Duodenal mucosa (tissue), 2 donors: ENCODE data around the gene GALNT10.

Experiments
- H3K27ac ChIP-seq: one replicate; pipeline ENCODE4 v1.7.0; 2013; ENCODE audit warnings: low read depth, low read length
- H3K27me3 ChIP-seq, 2 donors: one replicate each; pipeline ENCODE4 v1.7.0; 2013; ENCODE audit warnings: low read length in 2 of 2, control low read depth in 1 of 2; ENCODE audit not compliant: insufficient read depth in 2 of 2, control insufficient read depth in 1 of 2
- H3K36me3 ChIP-seq, 2 donors: one replicate each; pipeline ENCODE4 v1.7.0; 2013; ENCODE audit warnings: low read length in 2 of 2, control low read depth in 1 of 2; ENCODE audit not compliant: insufficient read depth in 2 of 2, control insufficient read depth in 1 of 2
- H3K4me1 ChIP-seq, 2 donors: one replicate each; pipeline ENCODE4 v1.7.0; 2013; ENCODE audit warnings: low read length in 2 of 2, control low read depth in 1 of 2; ENCODE audit not compliant: insufficient read depth in 2 of 2, control insufficient read depth in 1 of 2
- H3K4me3 ChIP-seq, 2 donors: one replicate each; pipeline ENCODE4 v1.7.0; 2013; ENCODE audit warnings: low read length in 2 of 2, low read depth in 1 of 2
- H3K9ac ChIP-seq, 2 donors: one replicate each; pipeline ENCODE4 v1.7.0; 2013; ENCODE audit warnings: low read length in 2 of 2, low read depth in 1 of 2
- H3K9me3 ChIP-seq, 2 donors: one replicate each; pipeline ENCODE4 v1.7.0; 2013; ENCODE audit warnings: low read length in 2 of 2, control low read depth in 1 of 2; ENCODE audit not compliant: control insufficient read depth in 1 of 2

Gene GALNT10

DNA sequence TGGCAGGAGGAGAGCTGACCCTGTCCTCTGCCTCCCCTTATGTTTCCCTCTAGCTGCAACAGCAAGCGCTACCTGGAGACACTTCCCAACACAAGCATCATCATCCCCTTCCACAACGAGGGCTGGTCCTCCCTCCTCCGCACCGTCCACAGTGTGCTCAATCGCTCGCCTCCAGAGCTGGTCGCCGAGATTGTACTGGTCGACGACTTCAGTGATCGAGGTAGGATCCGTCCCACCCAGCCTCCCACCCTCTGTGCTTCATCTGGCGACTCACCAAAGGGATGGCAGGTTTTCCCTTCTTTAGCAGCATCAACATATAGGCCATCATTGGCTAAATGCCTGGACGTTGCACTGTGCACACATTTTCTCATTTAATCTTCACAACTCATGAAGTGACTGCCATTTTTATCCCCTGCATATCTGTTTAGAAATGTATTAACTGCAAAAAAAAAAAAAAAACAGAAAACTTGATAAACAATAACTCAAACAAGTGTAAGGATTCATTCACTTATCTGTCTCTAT is 139.0 kb downstream of the GALNT10 start:
- H3K27me3 ChIP-seq, result no peaks in the 10 kb centered on the region
- H3K4me1 ChIP-seq, result no peaks in the 10 kb centered on the region
- no peaks in the 10 kb centered on the region for H3K9me3 ChIP-seq
- H3K4me3 ChIP-seq, result no peak overlapping the region
- H3K9ac ChIP-seq, result no peak overlapping the region
- H3K36me3 ChIP-seq, result peaks cover 5 to 9% of the 10 kb centered on the region in 2 donors
- H3K27ac ChIP-seq, result no peak overlapping the region

DNA sequence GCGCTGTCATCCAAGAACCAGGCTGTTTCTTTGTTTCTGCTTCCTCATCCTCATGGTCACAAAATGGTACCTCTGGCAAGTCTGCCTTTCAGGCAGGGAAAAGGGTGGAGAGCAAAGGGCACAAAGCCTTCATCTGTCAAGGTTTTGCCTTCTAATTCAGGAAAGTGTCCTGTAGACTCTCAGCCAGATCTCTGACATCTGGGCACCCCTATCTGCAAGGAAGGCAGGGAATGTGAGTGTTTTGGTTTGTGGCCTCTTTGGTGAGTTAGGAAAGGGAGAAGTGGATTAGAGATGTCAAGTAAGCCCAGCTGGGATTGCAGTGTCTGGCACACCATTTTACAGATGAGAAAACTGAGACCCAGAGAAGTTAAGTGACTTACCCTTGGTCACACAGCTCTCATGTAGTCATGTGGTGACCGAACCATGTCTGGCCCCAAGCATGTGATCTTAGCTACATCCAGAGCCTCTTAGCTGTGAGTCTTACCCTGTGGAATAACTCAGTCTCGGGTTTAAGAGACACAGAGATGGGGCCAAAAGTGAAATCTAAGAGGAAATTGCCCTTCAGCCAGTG is 139.6 kb downstream of the GALNT10 start:
- Histone ChIP-seq H3K9ac (no peak overlapping the region), H3K36me3 (peaks cover 5 to 15% of the 10 kb centered on the region in 2 donors), H3K4me1 (no peaks in the 10 kb centered on the region), H3K9me3 (no peaks in the 10 kb centered on the region), H3K4me3 (no peak overlapping the region), H3K27me3 (no peaks in the 10 kb centered on the region), H3K27ac (no peak overlapping the region)

DNA sequence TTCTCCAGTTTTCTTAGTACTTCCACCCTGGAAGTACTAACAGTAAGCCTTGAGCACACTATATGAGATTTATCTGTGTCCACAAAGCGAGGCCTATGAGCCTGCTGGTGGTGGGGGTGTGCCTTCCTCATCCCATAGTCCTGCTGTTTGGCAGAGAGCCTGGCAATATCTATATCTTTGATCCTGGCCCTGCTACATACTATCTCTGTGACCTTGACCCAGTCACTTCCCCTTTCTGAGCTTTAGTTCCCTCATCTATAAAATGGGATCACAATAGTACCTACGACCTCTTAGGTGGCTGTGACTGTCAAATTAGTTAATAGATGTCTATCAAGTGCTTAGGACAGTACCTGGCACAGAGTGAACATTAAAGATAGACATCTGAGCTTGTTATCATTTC is 140.7 kb downstream of the GALNT10 start:
- Histone ChIP-seq H3K27ac (no peak overlapping the region), H3K36me3 (peaks cover 5 to 15% of the 10 kb centered on the region in 2 donors), H3K4me3 (no peak overlapping the region), H3K4me1 (no peaks in the 10 kb centered on the region), H3K9ac (no peak overlapping the region), H3K27me3 (no peaks in the 10 kb centered on the region), H3K9me3 (no peaks in the 10 kb centered on the region)

DNA sequence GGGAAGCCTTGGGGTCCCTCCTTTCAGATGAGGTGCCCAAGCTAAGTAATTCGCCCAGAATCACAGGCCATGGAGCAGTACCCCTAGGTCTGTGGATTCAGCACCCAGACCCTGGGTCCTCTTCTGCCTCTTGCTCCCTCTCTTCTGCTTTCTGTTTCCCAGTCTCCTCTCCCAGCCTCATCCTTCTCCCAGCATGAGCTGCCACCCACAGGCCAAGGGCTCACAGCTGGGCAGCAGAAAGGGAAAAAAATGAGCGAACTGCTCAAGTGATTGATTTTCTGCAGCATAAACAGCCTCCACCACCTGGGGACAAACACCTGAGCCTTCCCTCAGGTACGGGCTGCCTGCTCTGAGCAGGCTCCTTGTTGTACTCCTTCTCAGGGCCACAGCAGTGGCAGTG is 141.4 kb downstream of the GALNT10 start:
- no peak overlapping the region for H3K4me3 ChIP-seq
- H3K9me3 ChIP-seq, result no peaks in the 10 kb centered on the region
- H3K9ac ChIP-seq, result no peak overlapping the region
- H3K27me3 ChIP-seq, result no peaks in the 10 kb centered on the region
- H3K4me1 ChIP-seq, result no peaks in the 10 kb centered on the region
- no peak overlapping the region for H3K27ac ChIP-seq
- peaks cover 5 to 15% of the 10 kb centered on the region in 2 donors for H3K36me3 ChIP-seq

DNA sequence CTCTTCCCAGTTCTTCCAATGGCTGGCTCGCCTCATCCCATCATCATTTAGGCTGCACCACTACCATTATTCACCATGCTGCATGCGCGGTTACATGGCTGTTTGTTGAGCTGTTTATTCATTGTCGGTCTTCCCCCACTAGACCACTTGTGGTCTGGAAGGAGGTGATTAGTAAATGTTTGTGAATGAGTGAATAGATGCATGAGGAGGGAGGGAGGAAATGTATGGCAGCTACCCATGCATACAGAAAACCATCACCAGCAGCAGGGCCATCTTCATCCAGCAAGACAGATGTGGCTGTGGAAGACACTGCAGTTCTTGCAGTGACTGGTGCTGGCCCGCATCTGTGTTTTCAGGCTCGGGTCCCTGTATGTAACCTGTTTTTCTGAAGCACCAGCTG is 141.9 kb downstream of the GALNT10 start:
- Histone ChIP-seq H3K27ac (no peak overlapping the region), H3K4me1 (no peaks in the 10 kb centered on the region), H3K27me3 (no peaks in the 10 kb centered on the region), H3K4me3 (no peak overlapping the region), H3K36me3 (peaks cover 5 to 15% of the 10 kb centered on the region in 2 donors), H3K9ac (no peak overlapping the region), H3K9me3 (no peaks in the 10 kb centered on the region)

DNA sequence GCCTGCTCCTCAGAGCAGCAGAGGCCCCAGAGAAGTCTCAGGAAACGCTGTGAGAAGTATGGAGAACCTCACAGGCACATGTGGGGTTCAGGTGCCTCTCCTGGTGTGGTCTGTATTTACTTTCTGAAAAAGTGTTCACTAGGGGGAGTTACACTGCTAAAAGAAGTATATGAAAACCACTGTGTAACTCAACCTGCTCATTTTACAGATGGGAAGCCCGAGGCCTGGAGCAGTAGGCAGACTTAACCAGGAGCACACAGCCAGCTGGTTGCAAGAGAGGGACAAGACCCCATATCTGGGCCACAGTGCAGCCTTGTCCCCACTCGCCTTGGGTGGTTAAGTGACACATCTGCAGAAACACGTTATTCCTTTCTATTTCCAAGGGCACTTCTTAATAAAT is 142.5 kb downstream of the GALNT10 start:
- H3K27me3 ChIP-seq, result no peaks in the 10 kb centered on the region
- H3K4me3 ChIP-seq, result no peak overlapping the region
- no peak overlapping the region for H3K9ac ChIP-seq
- no peaks in the 10 kb centered on the region for H3K9me3 ChIP-seq
- no peak overlapping the region for H3K27ac ChIP-seq
- H3K36me3 ChIP-seq, result peaks cover 5 to 15% of the 10 kb centered on the region in 2 donors
- H3K4me1 ChIP-seq, result no peaks in the 10 kb centered on the region

DNA sequence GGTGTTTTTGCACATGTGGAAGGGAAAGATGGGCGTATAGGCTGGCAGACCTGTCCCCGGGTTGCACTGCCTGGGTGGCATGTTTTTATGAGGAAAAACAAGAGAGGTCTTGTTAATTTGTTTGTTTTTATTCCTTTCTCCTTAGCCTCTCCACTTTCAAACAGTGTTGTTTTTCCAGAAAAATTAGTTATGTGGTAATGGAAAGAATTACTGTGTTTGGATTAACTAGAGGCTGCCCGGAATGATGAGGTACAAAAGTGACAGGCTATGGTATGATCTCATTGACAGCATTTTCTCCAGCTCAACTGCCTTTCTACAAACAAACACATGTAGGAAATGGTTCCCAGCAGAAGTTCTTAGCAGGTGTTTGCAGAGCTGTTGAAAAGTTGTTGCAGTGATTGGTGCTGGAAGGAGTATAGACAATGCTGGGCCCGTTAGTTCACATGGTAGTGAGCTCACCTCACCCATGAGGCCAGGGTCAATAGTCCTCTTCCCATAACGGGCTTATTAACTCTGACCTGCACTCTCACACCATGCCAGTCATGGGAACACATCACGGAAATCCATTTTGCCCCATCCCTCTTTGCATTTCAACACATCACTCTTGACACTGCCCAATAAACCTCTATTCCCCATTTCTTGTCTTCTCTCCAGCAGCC is 144.0 kb downstream of the GALNT10 start:
- no peak overlapping the region for H3K27ac ChIP-seq
- H3K36me3 ChIP-seq, result peaks cover 5 to 19% of the 10 kb centered on the region in 2 donors
- no peaks in the 10 kb centered on the region for H3K4me1 ChIP-seq
- no peaks in the 10 kb centered on the region for H3K9me3 ChIP-seq
- H3K4me3 ChIP-seq, result no peak overlapping the region
- H3K9ac ChIP-seq, result no peak overlapping the region
- no peaks in the 10 kb centered on the region for H3K27me3 ChIP-seq

DNA sequence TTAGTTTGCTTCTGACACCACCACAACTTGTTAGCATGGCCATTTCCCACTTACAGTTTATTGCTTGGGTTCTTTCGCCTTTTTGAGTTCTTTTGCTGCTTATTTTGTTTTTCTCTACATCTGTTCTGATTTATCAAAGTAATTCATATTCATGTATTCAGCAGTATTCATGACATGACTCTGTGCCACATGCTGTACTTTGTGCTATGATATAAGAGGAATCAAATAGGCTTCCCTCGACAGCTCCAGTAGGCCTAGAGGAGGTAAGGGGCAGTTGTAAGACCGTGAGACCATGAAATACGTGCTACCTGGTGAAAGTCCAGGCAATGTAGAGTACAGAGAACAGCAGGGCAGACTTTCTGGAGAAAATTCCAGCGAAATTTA is 144.5 kb downstream of the GALNT10 start:
- H3K9ac ChIP-seq, result no peak overlapping the region
- H3K9me3 ChIP-seq, result no peaks in the 10 kb centered on the region
- peaks cover 5 to 19% of the 10 kb centered on the region in 2 donors for H3K36me3 ChIP-seq
- no peaks in the 10 kb centered on the region for H3K4me1 ChIP-seq
- H3K27ac ChIP-seq, result no peak overlapping the region
- no peak overlapping the region for H3K4me3 ChIP-seq
- no peaks in the 10 kb centered on the region for H3K27me3 ChIP-seq

DNA sequence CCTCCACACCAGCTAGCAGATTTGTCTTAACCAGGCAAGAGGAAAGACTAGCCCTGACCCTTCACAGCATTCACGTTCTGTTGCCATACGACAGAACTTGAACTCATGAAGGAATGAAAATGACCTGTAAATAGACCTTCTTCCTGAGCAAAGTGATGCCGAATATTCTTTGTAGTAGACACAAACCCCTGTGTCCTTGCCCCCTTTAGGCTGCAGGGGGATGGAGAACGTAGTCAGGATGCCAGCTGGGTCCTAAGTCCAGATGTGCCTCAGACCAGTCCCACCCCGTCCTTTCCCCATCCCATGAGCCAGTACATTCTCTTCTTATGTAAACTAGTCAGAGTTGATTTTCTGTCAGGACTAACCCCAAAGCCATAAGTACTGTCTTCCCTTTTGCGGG is 151.1 kb downstream of the GALNT10 start:
- Histone ChIP-seq H3K9me3 (no peaks in the 10 kb centered on the region), H3K4me1 (no peaks in the 10 kb centered on the region), H3K27ac (no peak overlapping the region), H3K36me3 (peaks cover 0 to 9% of the 10 kb centered on the region in 2 donors), H3K27me3 (no peaks in the 10 kb centered on the region), H3K4me3 (no peak overlapping the region), H3K9ac (no peak overlapping the region)

DNA sequence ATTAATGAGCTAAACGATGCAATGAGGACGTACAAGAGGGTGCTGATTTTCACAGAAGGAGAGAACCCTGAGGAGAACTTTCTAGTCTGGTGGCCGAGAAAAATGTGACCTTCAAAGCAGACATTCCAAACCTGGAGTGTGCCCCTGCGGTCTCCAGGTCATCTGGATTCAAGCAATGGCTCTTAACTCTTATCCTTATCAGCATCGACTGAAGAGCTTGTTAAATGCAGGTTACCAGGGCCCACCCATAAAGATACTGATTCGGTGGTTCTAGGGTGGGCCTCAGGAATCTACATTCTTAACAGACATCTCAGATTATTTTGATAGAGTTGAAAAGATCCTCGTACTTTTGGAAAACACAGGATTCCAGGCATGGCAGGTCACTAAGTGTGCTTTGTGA is 151.7 kb downstream of the GALNT10 start:
- no peaks in the 10 kb centered on the region for H3K4me1 ChIP-seq
- peaks cover 0 to 9% of the 10 kb centered on the region in 2 donors for H3K36me3 ChIP-seq
- H3K27me3 ChIP-seq, result no peaks in the 10 kb centered on the region
- H3K27ac ChIP-seq, result no peak overlapping the region
- no peak overlapping the region for H3K4me3 ChIP-seq
- no peaks in the 10 kb centered on the region for H3K9me3 ChIP-seq
- H3K9ac ChIP-seq, result no peak overlapping the region
